HepG2 (cell line): Measurements from ENCODE around the gene ACP7. TPM values are rescaled to one million over a fixed set of nuclear protein-coding genes. Genes with fewer than 3 reads are reported as not detected.

Experiments
- ATAD3A ChIP-seq: sonication (generic); formaldehyde crosslinking; IDR thresholded peaks from 2 replicates; pipeline ENCODE4 v1.4.0; 2020; ENCODE audit warnings: missing genetic modification reagents
- ERF ChIP-seq: IDR thresholded peaks from 2 replicates; pipeline ENCODE4 v1.6.1; 2018; ENCODE audit warnings: missing biosample characterization, missing genetic modification reagents
- GABPB1 ChIP-seq: IDR thresholded peaks from 2 replicates; pipeline ENCODE4 v1.6.1; 2016; ENCODE audit warnings: mild to moderate bottlenecking, missing genetic modification reagents, moderate library complexity, missing compliant biosample characterization
- HOMEZ ChIP-seq: IDR thresholded peaks from 2 replicates; pipeline ENCODE4 v1.6.1; 2016; ENCODE audit warnings: low read depth
- HOXA5 ChIP-seq: sonication (generic); formaldehyde crosslinking; IDR thresholded peaks from 2 replicates; pipeline ENCODE4 v1.4.0; 2020; ENCODE audit warnings: missing genetic modification reagents
- IRF9 ChIP-seq: sonication (generic); formaldehyde crosslinking; IDR thresholded peaks from 2 replicates; pipeline ENCODE4 v1.8.0; 2022; ENCODE audit warnings: missing genetic modification reagents, mild to moderate bottlenecking, borderline replicate concordance
- KAT8 ChIP-seq: IDR thresholded peaks from 2 replicates; pipeline ENCODE4 v1.6.1; 2016; ENCODE audit warnings: missing genetic modification reagents, missing compliant biosample characterization
- KLF9 ChIP-seq: IDR thresholded peaks from 2 replicates; pipeline ENCODE4 v1.6.1; 2016; ENCODE audit warnings: low read depth
- MAFF ChIP-seq: IDR thresholded peaks from 2 replicates; pipeline ENCODE4 v1.6.1; 2011; ENCODE audit warnings: low read depth, low read length, improper control_type of control experiment
- MXD3 ChIP-seq: IDR thresholded peaks from 2 replicates; pipeline ENCODE4 v1.6.1; 2016; ENCODE audit warnings: mild to moderate bottlenecking, missing biosample characterization, missing genetic modification reagents
- NFIB ChIP-seq: sonication (generic); formaldehyde crosslinking; IDR thresholded peaks from 2 replicates; pipeline ENCODE4 v1.9.0; 2021; ENCODE audit warnings: missing genetic modification reagents, mild to moderate bottlenecking, borderline replicate concordance
- POLR2A ChIP-seq, 2 experiments: IDR thresholded peaks; 2 replicates each; pipeline ENCODE4 v1.6.1; 2011; ENCODE audit warnings: low read depth in 2 of 2, low read length in 2 of 2, mild to moderate bottlenecking in 1 of 2, moderate library complexity in 1 of 2; ENCODE audit not compliant: insufficient read depth in 1 of 2
- ZHX2 ChIP-seq, 2 experiments: sonication (generic) in 1 of 2; formaldehyde crosslinking in 1 of 2; IDR thresholded peaks; 2 replicates each; pipeline versions ENCODE4 v1.6.1 to v1.9.0; 2014 to 2022; ENCODE audit warnings: antibody characterized with exemption in 1 of 2, borderline replicate concordance in 1 of 2, inconsistent platforms in 1 of 2, low read depth in 1 of 2, missing genetic modification reagents in 1 of 2
- ZNF17 ChIP-seq: sonication (generic); formaldehyde crosslinking; IDR thresholded peaks from 2 replicates; pipeline ENCODE4 v1.5.0; 2020; ENCODE audit warnings: mild to moderate bottlenecking, missing genetic modification reagents
- ZNF350 ChIP-seq: sonication (generic); formaldehyde crosslinking; IDR thresholded peaks from 2 replicates; pipeline ENCODE4 v1.4.0; 2020; ENCODE audit warnings: mild to moderate bottlenecking, low read depth, missing genetic modification reagents, borderline replicate concordance
- ZNF354B ChIP-seq: sonication (generic); formaldehyde crosslinking; IDR thresholded peaks from 2 replicates; pipeline ENCODE4 v1.8.0; 2022; ENCODE audit warnings: mild to moderate bottlenecking, missing genetic modification reagents
- ZNF414 ChIP-seq: sonication (generic); formaldehyde crosslinking; IDR thresholded peaks from 2 replicates; pipeline ENCODE4 v1.5.0; 2020; ENCODE audit warnings: missing genetic modification reagents
- ZNF567 ChIP-seq: sonication (generic); formaldehyde crosslinking; IDR thresholded peaks from 2 replicates; pipeline ENCODE4 v1.8.1; 2023; ENCODE audit warnings: mild to moderate bottlenecking, missing genetic modification reagents, borderline replicate concordance
- ZNF616 ChIP-seq: sonication (generic); formaldehyde crosslinking; IDR thresholded peaks from 2 replicates; pipeline ENCODE4 v1.5.0; 2020; ENCODE audit warnings: low read depth, mild to moderate bottlenecking, missing genetic modification reagents
- ZNF782 ChIP-seq: sonication (generic); formaldehyde crosslinking; IDR thresholded peaks from 2 replicates; pipeline ENCODE4 v1.4.0; 2020; ENCODE audit warnings: missing genetic modification reagents, mild to moderate bottlenecking, borderline replicate concordance
- polyA plus RNA-seq, 8 experiments: library from polyadenylated mRNA; depleted of rRNA in 3 of 8; stranded (reverse) in 7 of 8; unstranded in 1 of 8; fragments of >200 nt; fragmentation: Illumina TruSeq in 4 of 8; extraction: Trizol in 4 of 8; gene quantifications; 2 replicates each; pipeline versions ENCODE4 v1.2.1 to v1.2.3, GENCODE V29; 2011 to 2016; ENCODE audit warnings: low read depth in 4 of 8, missing spikeins in 1 of 8, mixed read lengths in 1 of 8; ENCODE audit not compliant: insufficient read depth in 1 of 8
- total RNA-seq, 5 experiments: library from RNA; depleted of rRNA; stranded (reverse); fragments of >200 nt; fragmentation: Illumina TruSeq; extraction: Trizol; gene quantifications; 2 replicates each; pipeline ENCODE4 v1.2.3, GENCODE V29; 2016; ENCODE audit warnings: low read depth in 1 of 5

The ACP7 gene
- total and polyA plus RNA-seq, 2 of the 13 experiments (the other 11 are each of a cell fraction or from before 2014, with no cell fraction given), result not detected

GRCh38 chr19:39125554-39126311, 41.6 kb downstream of the ACP7 start, which contains the start of gene PAK4 (continued):
- peak; percentile 63; the same call in 1 of the 2 replicates for TF ChIP-seq ZNF567 (CRISPR knock-in tag)
- peak; percentile 59; the same call in 1 of the 2 replicates for TF ChIP-seq ZHX2 (IDR thresholded peaks at IDR 0.05; ENCODE audit: low read depth)
- no peak for TF ChIP-seq ZHX2 (CRISPR knock-in tag; IDR thresholded peaks at IDR 0.05; ENCODE audit: borderline replicate concordance)
- TF ChIP-seq MXD3 (CRISPR knock-in tag), result peak; percentile 68; the same call in 1 of the 2 replicates
- no peak; the same call in 1 of the 2 replicates for TF ChIP-seq ZNF782 (CRISPR knock-in tag)
- no peak for TF ChIP-seq ATAD3A
- TF ChIP-seq KAT8 (CRISPR knock-in tag), result peak; percentile 84
- TF ChIP-seq ZNF414 (CRISPR knock-in tag), result peak; percentile 75; the same call in 1 of the 2 replicates
- no peak; the same call in 1 of the 2 replicates for TF ChIP-seq KLF9 (CRISPR knock-in tag)
- TF ChIP-seq MAFF, result no peak
- TF ChIP-seq GABPB1 (CRISPR knock-in tag), result peak; percentile 88
- no peak for TF ChIP-seq ZNF616 (CRISPR knock-in tag)
- peak; percentile 53 to 81; a peak in 2 of 4 replicates for TF ChIP-seq POLR2A (IDR thresholded peaks at IDR 0.05; ENCODE audit: insufficient read depth in 1 of 2, low read depth in 2 of 2, low read length in 2 of 2)
- TF ChIP-seq HOXA5 (CRISPR knock-in tag), result no peak; the same call in 1 of the 2 replicates
- TF ChIP-seq ZNF350, result peak; percentile 77; the same call in 1 of the 2 replicates
- no peak for TF ChIP-seq ZNF354B (CRISPR knock-in tag)
- no peak for TF ChIP-seq NFIB (CRISPR knock-in tag)
- 0 out of 2 replicates have a peak, but pooled peaks have one; percentile 59 for TF ChIP-seq ERF
- TF ChIP-seq ZNF17 (CRISPR knock-in tag), result no peak
- TF ChIP-seq IRF9, result peak; percentile 95
- peak; percentile 23 for TF ChIP-seq HOMEZ
